ENCODE data around the gene CITED4.

Gene CITED4

GRCh38 chr1:40861224-40862003, 749 bp downstream of the CITED4 start:
- H3K4me3 ChIP-seq (ENCODE audit: low read depth, low read length): peak overlapping the region; percentile 67
- no peak for TF ChIP-seq CTCF (IDR thresholded peaks at IDR 0.05; ENCODE audit: low read depth, low read length)
- TF ChIP-seq MYC (IDR thresholded peaks at IDR 0.05; ENCODE audit: low read depth, low read length): no peak; the same call in 1 of the 2 replicates
- no peak for TF ChIP-seq POLR2A (IDR thresholded peaks at IDR 0.05; ENCODE audit: extremely low read depth, insufficient read length)
- no peak for TF ChIP-seq MAX (IDR thresholded peaks at IDR 0.05; ENCODE audit: low read depth, low read length)
- peak; percentile 53 for DNase-seq (ENCODE audit: low read depth)

GRCh38 chr1:40860706-40861223, 1.4 kb downstream of the CITED4 start:
- TF ChIP-seq CTCF (IDR thresholded peaks at IDR 0.05; ENCODE audit: low read depth, low read length) (no peak), MYC (IDR thresholded peaks at IDR 0.05; ENCODE audit: low read depth, low read length) (peak; percentile 44; the same call in 1 of the 2 replicates), POLR2A (IDR thresholded peaks at IDR 0.05; ENCODE audit: extremely low read depth, insufficient read length) (peak; percentile 24), MAX (IDR thresholded peaks at IDR 0.05; ENCODE audit: low read depth, low read length) (0 out of 2 replicates have a peak, but pooled peaks have one; percentile 43)
- peak overlapping the region; percentile 67 for H3K4me3 ChIP-seq (ENCODE audit: low read depth, low read length)
- peak; percentile 89 for DNase-seq (ENCODE audit: low read depth)

- TF ChIP-seq POLR2A (IDR thresholded peaks at IDR 0.05; ENCODE audit: extremely low read depth, insufficient read length): no peak
- TF ChIP-seq MYC (IDR thresholded peaks at IDR 0.05; ENCODE audit: low read depth, low read length): no peak
- no peak for TF ChIP-seq CTCF (IDR thresholded peaks at IDR 0.05; ENCODE audit: low read depth, low read length)
- no peak for TF ChIP-seq MAX (IDR thresholded peaks at IDR 0.05; ENCODE audit: low read depth, low read length)
- no peak for DNase-seq (ENCODE audit: low read depth)
- no peak overlapping the region for H3K4me3 ChIP-seq (ENCODE audit: low read depth, low read length)
These were observed 3.2 kb downstream of the CITED4 start for GRCh38 chr1:40858856-40859416.

- DNase-seq (ENCODE audit: low read depth): no peak
- TF ChIP-seq CTCF (IDR thresholded peaks at IDR 0.05; ENCODE audit: low read depth, low read length): no peak
- TF ChIP-seq MYC (IDR thresholded peaks at IDR 0.05; ENCODE audit: low read depth, low read length): no peak
- no peak for TF ChIP-seq POLR2A (IDR thresholded peaks at IDR 0.05; ENCODE audit: extremely low read depth, insufficient read length)
- no peak for TF ChIP-seq MAX (IDR thresholded peaks at IDR 0.05; ENCODE audit: low read depth, low read length)
- H3K4me3 ChIP-seq (ENCODE audit: low read depth, low read length): no peak overlapping the region
These were observed 4.4 kb downstream of the CITED4 start for GRCh38 chr1:40857737-40858136.

- TF ChIP-seq MAX (IDR thresholded peaks at IDR 0.05; ENCODE audit: low read depth, low read length) (no peak), POLR2A (IDR thresholded peaks at IDR 0.05; ENCODE audit: extremely low read depth, insufficient read length) (no peak), MYC (IDR thresholded peaks at IDR 0.05; ENCODE audit: low read depth, low read length) (no peak), CTCF (IDR thresholded peaks at IDR 0.05; ENCODE audit: low read depth, low read length) (no peak)
- DNase-seq (ENCODE audit: low read depth): no peak
- no peak overlapping the region for H3K4me3 ChIP-seq (ENCODE audit: low read depth, low read length)
These were observed 5.4 kb downstream of the CITED4 start for GRCh38 chr1:40856656-40857302.
